ENCODE results near the gene SLC4A1AP. TPM values are rescaled to one million over a fixed set of nuclear protein-coding genes. Genes with fewer than 3 reads are reported as not detected.

SLC4A1AP gene
- total and polyA plus RNA-seq, 8 donors, result 5.1 to 12.6 (median 8.2) TPM

DNA sequence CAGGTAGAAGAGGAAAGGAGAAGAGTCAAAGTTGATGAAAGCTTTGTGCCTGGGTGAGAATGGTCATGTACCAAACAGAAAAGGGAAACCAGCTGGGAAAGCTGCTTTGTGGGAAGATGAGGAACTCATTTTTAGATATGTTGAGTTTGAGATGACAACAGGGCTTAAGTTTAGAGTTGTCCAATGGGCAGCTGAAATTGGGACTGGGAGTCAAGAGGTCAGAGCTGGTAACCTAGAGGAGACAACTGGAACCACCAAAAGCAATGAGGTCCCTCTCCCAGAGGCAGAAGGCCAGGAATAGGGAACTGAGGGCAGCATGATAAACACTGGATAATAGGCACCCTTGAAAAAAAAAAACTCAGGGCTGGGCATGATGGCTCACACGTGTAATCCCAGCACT lies 48.8 kb downstream of the SLC4A1AP start:
- WGBS, 2 donors, result 57 to 88% methylated on average over 1 of the region's 1 CpG
- Histone ChIP-seq H3K36me3 (no peaks in the 10 kb centered on the region), H3K9me3 (no peaks in the 10 kb centered on the region), H3K4me1 (no peaks in the 10 kb centered on the region), H3K27ac (no peak overlapping the region), H3K27me3 (no peaks in the 10 kb centered on the region), H3K4me3 (no peak overlapping the region)
- FAIRE-seq (no peak), ATAC-seq (no peak), DNase-seq (no peak)
- intact Hi-C loops (cut with DNase I), result loop anchor here in 2 of 3 donors (10.0 kb wide), 2 partner anchors 692 to 742 kb away; no protein-coding TSS in a partner anchor
- TF ChIP-seq CTCF (IDR thresholded peaks at IDR 0.05), result no peak

GRCh38 chr2:27713201-27713600 lies 49.5 kb downstream of the SLC4A1AP start:
- H3K27me3 ChIP-seq, result no peaks in the 10 kb centered on the region
- no peaks in the 10 kb centered on the region for H3K36me3 ChIP-seq
- intact Hi-C loops (cut with DNase I), result loop anchor here in 2 of 3 donors (10.0 kb wide), 2 partner anchors 692 to 742 kb away; no protein-coding TSS in a partner anchor
- no peaks in the 10 kb centered on the region for H3K9me3 ChIP-seq
- 79 to 82% methylated on average over 5 of the region's 5 CpGs for WGBS, 2 donors
- H3K4me1 ChIP-seq, result no peaks in the 10 kb centered on the region
- H3K4me3 ChIP-seq, result no peak overlapping the region
- no peak overlapping the region for H3K27ac ChIP-seq
- DNase-seq (no peak), ATAC-seq (no peak), FAIRE-seq (no peak)
- no peak for TF ChIP-seq CTCF (IDR thresholded peaks at IDR 0.05)

DNA sequence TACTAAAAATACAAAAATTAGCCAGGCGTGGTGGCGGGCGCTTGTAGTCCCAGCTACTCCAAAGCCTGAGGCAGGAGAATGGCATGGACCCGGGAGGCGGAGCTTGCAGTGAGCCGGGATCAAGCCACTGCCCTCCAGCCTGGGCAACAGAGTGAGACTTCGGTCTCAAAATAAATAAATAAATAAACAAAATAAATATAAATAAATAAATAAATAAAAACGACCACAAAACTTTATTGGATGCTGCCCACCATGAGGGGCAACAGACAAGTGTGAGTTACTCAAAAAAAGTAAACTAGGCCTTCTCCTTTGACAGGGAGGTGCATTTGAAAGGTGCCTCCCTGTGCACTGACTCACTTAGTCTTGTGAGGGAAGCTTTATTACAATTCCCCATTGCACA lies 50.4 kb downstream of the SLC4A1AP start:
- FAIRE-seq (no peak), ATAC-seq (no peak), DNase-seq (no peak)
- no peaks in the 10 kb centered on the region for H3K27me3 ChIP-seq
- H3K4me3 ChIP-seq, result no peak overlapping the region
- H3K4me1 ChIP-seq, result no peaks in the 10 kb centered on the region
- no peaks in the 10 kb centered on the region for H3K36me3 ChIP-seq
- H3K27ac ChIP-seq, result no peak overlapping the region
- intact Hi-C loops (cut with DNase I), result loop anchor here in 2 of 3 donors (10.0 kb wide), 2 partner anchors 691 to 741 kb away; no protein-coding TSS in a partner anchor
- no peaks in the 10 kb centered on the region for H3K9me3 ChIP-seq
- 87 to 91% methylated on average over 8 of the region's 8 CpGs for WGBS, 2 donors
- TF ChIP-seq CTCF (IDR thresholded peaks at IDR 0.05), result no peak

- H3K27me3 ChIP-seq, result no peaks in the 10 kb centered on the region
- H3K4me1 ChIP-seq, result no peaks in the 10 kb centered on the region
- ATAC-seq (no peak), DNase-seq (no peak), FAIRE-seq (no peak)
- 73 to 74% methylated on average over 19 of the region's 19 CpGs for WGBS, 2 donors
- no peaks in the 10 kb centered on the region for H3K36me3 ChIP-seq
- peak overlapping the region in 2 of 4 donors; percentile 26 to 28 for H3K4me3 ChIP-seq
- no peak overlapping the region for H3K27ac ChIP-seq
- intact Hi-C loops (cut with DNase I), result loop anchor here in 2 of 3 donors (10.0 kb wide), 2 partner anchors 690 to 740 kb away; no protein-coding TSS in a partner anchor
- no peak for TF ChIP-seq CTCF (IDR thresholded peaks at IDR 0.05)
- H3K9me3 ChIP-seq, result no peaks in the 10 kb centered on the region
These were observed 51.2 kb downstream of the SLC4A1AP start for GRCh38 chr2:27714851-27715291.
